ENCODE measurements around the gene ANO8.

GRCh38 chr19:17341845-17342244 is 7.2 kb upstream of the ANO8 start:
- TF ChIP-seq CTCF (conservative IDR thresholded peaks at IDR 0.05 in 1 of 2, IDR thresholded peaks at IDR 0.05 in 1 of 2; ENCODE audit: low read depth in 1 of 2, low read length in 2 of 2) = no peak
- no peak for TF ChIP-seq EZH2 (IDR thresholded peaks at IDR 0.05; ENCODE audit: low read length, missing control alignments)
